Adrenal gland (tissue), 12 donors: ENCODE data around the gene AGBL4. TPM values are rescaled to one million over a fixed set of nuclear protein-coding genes. Genes with fewer than 3 reads are reported as not detected.

Source experiments
- DNase-seq, 7 donors: peaks; one replicate each; pipeline ENCODE4 v3.0.0-alpha.2; 2019 to 2020
- H3K27ac ChIP-seq, 5 donors: fragments of 200-600 bp; sonication (generic) in 4 of 5; 1 replicate in 3 of 5; 2 replicates in 2 of 5; pipeline versions ENCODE4 v1.5.1 to v1.8.0; 2016 to 2020; ENCODE audit warnings: mild to moderate bottlenecking in 1 of 5
- H3K27me3 ChIP-seq: fragments of 200-600 bp; 2 replicates; pipeline ENCODE4 v1.8.0; 2021
- H3K36me3 ChIP-seq, 2 donors: fragments of 200-600 bp; replicated peaks in 1 of 2; 1 replicate in 1 of 2; 2 replicates in 1 of 2; pipeline versions ENCODE4 v1.5.1 to v1.8.0; 2018 to 2022
- H3K4me1 ChIP-seq, 2 donors: fragments of 200-600 bp; replicated peaks in 1 of 2; 1 replicate in 1 of 2; 2 replicates in 1 of 2; pipeline versions ENCODE4 v1.5.1 to v1.8.0; 2018 to 2021
- H3K4me3 ChIP-seq, 4 donors: fragments of 200-600 bp; sonication (generic) in 3 of 4; one replicate each; pipeline ENCODE4 v1.5.1; 2016 to 2018
- H3K9me3 ChIP-seq, 3 donors: fragments of 200-600 bp; sonication (generic) in 1 of 3; replicated peaks in 1 of 3; 1 replicate in 2 of 3; 2 replicates in 1 of 3; pipeline versions ENCODE4 v1.5.1 to v1.8.0; 2016 to 2021
- CTCF ChIP-seq, 6 experiments: fragments of 450-650 bp in 4 of 6; fragments of 200-600 bp in 2 of 6; sonication (generic) in 1 of 6; IDR thresholded peaks; 1 replicate in 5 of 6; 2 replicates in 1 of 6; pipeline versions ENCODE4 v1.5.1 to v1.8.0; 2016 to 2021; ENCODE audit warnings: antibody characterized with exemption in 6 of 6, mild to moderate bottlenecking in 2 of 6, moderate library complexity in 1 of 6
- POLR2A ChIP-seq, 2 donors: fragments of 450-650 bp; IDR thresholded peaks; one replicate each; pipeline ENCODE4 v1.6.1; 2017; ENCODE audit warnings: antibody characterized with exemption in 2 of 2, mild to moderate bottlenecking in 2 of 2, moderate library complexity in 1 of 2
- WGBS, 4 donors: extraction: QIAGEN DNeasy Blood & Tissue Kit in 2 of 4; methylation state at CpG; one replicate each; pipeline versions ENCODE4 v1.1.5 to v1.1.7; 2013 to 2017; 5-methylcytosine and 5-hydroxymethylcytosine counted together
- intact Hi-C, 2 donors: fragments of 100-400 bp; cut with DNase I; formaldehyde crosslinking; loops; one replicate each; pipeline versions ENCODE4 v1.14.1 to v1.15.0; 2022 to 2023
- polyA plus RNA-seq, 3 donors: library from polyadenylated mRNA; stranded (reverse); fragments of 200-250 nt in 2 of 3; fragments of 350-450 nt in 1 of 3; fragmentation: Illumina TruSeq in 1 of 3; extraction: RNeasy Lipid Tissue Mini Kit (QIAGEN cat#74804) in 1 of 3; gene quantifications; one replicate each; pipeline ENCODE4 v1.2.3, GENCODE V29; 2013 to 2014
- total RNA-seq, 9 donors: library from RNA; depleted of rRNA in 4 of 9; stranded (reverse); fragments of >200 nt in 4 of 9; fragments of 120-200 nt in 1 of 9; fragmentation: NEBNext Ultra II Directional in 1 of 9; extraction: Animal tissue kit (Norgen Biotek cat#: 25700) in 1 of 9; gene quantifications; one replicate each; pipeline versions ENCODE4 v1.1.0 to v1.2.4, GENCODE V29; 2013 to 2023
- donor health status: healthy with polysubstance abuse.
- donor health status: Bipolar disorder and iron deficiency.
- donor health status: DM: yes; HTN: yes; CAD: no.
- donor health status: DM: no; HTN: no; CAD: no.
- donor health status: DM: no; HTN: no; CAD: no.
- donor health status: DM: yes; HTN: yes; CAD: no.

AGBL4 gene
- total and polyA plus RNA-seq, 12 donors, result 0.10 to 1.9 (median 0.80) TPM; not detected in 2

GRCh38 chr1:48570568-48570967 is 1453.2 kb downstream of the AGBL4 start:
- no peak for DNase-seq
- no peaks in the 10 kb centered on the region for H3K9me3 ChIP-seq
- no peak overlapping the region for H3K27ac ChIP-seq
- H3K36me3 ChIP-seq, result no peaks in the 10 kb centered on the region
- H3K4me3 ChIP-seq, result no peak overlapping the region
- TF ChIP-seq POLR2A (IDR thresholded peaks at IDR 0.05) (no peak), CTCF (IDR thresholded peaks at IDR 0.05) (no peak)
- WGBS, 4 donors, result 75 to 92% (median 79%) methylated on average over 7 of the region's 7 CpGs
- no peaks in the 10 kb centered on the region for H3K27me3 ChIP-seq
- intact Hi-C loops, result loop anchor here (5.0 kb wide), 2 partner anchors 127 to 247 kb away; no protein-coding TSS in a partner anchor
- H3K4me1 ChIP-seq, result no peaks in the 10 kb centered on the region

GRCh38 chr1:48568501-48568900 is 1455.3 kb downstream of the AGBL4 start:
- Histone ChIP-seq H3K4me1 (no peaks in the 10 kb centered on the region), H3K27ac (no peak overlapping the region), H3K36me3 (no peaks in the 10 kb centered on the region), H3K27me3 (no peaks in the 10 kb centered on the region), H3K9me3 (no peaks in the 10 kb centered on the region), H3K4me3 (no peak overlapping the region)
- DNase-seq, result no peak
- 81 to 92% (median 86%) methylated on average over 2 of the region's 2 CpGs for WGBS, 4 donors
- intact Hi-C loops, result no loop called here
- TF ChIP-seq CTCF (IDR thresholded peaks at IDR 0.05), result no peak
- no peak for TF ChIP-seq POLR2A (IDR thresholded peaks at IDR 0.05)

GRCh38 chr1:48566492-48566891 is 1457.3 kb downstream of the AGBL4 start:
- TF ChIP-seq POLR2A (IDR thresholded peaks at IDR 0.05), result no peak
- no peak for TF ChIP-seq CTCF (IDR thresholded peaks at IDR 0.05)

GRCh38 chr1:48563021-48563420 is 1460.7 kb downstream of the AGBL4 start:
- no peak for TF ChIP-seq POLR2A (IDR thresholded peaks at IDR 0.05)
- TF ChIP-seq CTCF (IDR thresholded peaks at IDR 0.05), result no peak
- 75 to 89% (median 82%) methylated on average over 1 of the region's 1 CpG for WGBS, 4 donors
- no peaks in the 10 kb centered on the region for H3K36me3 ChIP-seq
- DNase-seq, result no peak
- H3K27me3 ChIP-seq, result no peaks in the 10 kb centered on the region
- intact Hi-C loops, result no loop called here
- H3K27ac ChIP-seq, result no peak overlapping the region
- no peaks in the 10 kb centered on the region for H3K9me3 ChIP-seq
- H3K4me1 ChIP-seq, result no peaks in the 10 kb centered on the region
- no peak overlapping the region for H3K4me3 ChIP-seq

More at GRCh38 chr1:48566492-48566891, 1457.3 kb downstream of the AGBL4 start:
- Histone ChIP-seq H3K27me3 (no peaks in the 10 kb centered on the region), H3K4me1 (no peaks in the 10 kb centered on the region), H3K27ac (no peak overlapping the region), H3K4me3 (no peak overlapping the region), H3K36me3 (no peaks in the 10 kb centered on the region), H3K9me3 (no peaks in the 10 kb centered on the region)
- no peak for DNase-seq
- WGBS, 4 donors, result 91 to 100% (median 95%) methylated on average over 2 of the region's 2 CpGs
- intact Hi-C loops, result no loop called here
